OCI-LY1 (cell line): ENCODE data around the gene COQ4.

Source experiments
- H2AFZ ChIP-seq: fragments of 200-600 bp; sonication (generic), shearing (Covaris generic); 2 replicates; pipeline ENCODE4 v1.6.0; 2014; ENCODE audit warnings: antibody characterized with exemption, mild to moderate bottlenecking, low read length
- H3F3A ChIP-seq: fragments of 200-600 bp; sonication (generic), shearing (Covaris generic); 2 replicates; pipeline ENCODE4 v1.6.0; 2014; ENCODE audit warnings: mild to moderate bottlenecking, antibody characterized with exemption, low read length, moderate library complexity; ENCODE audit not compliant: insufficient read depth
- H3K27ac ChIP-seq: fragments of 200-600 bp; sonication (generic); 2 replicates; pipeline ENCODE4 v1.5.1; 2014; ENCODE audit warnings: low read length, mixed run types, mild to moderate bottlenecking, low read depth; ENCODE audit not compliant: poor library complexity, severe bottlenecking
- H3K27me3 ChIP-seq: fragments of 200-600 bp; sonication (generic); 2 replicates; pipeline ENCODE4 v1.6.0; 2014; ENCODE audit warnings: antibody characterized with exemption, mild to moderate bottlenecking, low read length, moderate library complexity; ENCODE audit not compliant: insufficient read depth
- H3K36me3 ChIP-seq: fragments of 200-600 bp; sonication (generic); 2 replicates; pipeline ENCODE4 v1.6.1; 2014; ENCODE audit warnings: mild to moderate bottlenecking, antibody characterized with exemption, low read length, moderate library complexity, mixed read lengths; ENCODE audit not compliant: insufficient read depth
- H3K4me1 ChIP-seq: fragments of 200-600 bp; sonication (generic); 2 replicates; pipeline ENCODE4 v1.5.1; 2014; ENCODE audit warnings: mild to moderate bottlenecking, low read length, moderate library complexity; ENCODE audit not compliant: insufficient read depth, severe bottlenecking
- H3K4me2 ChIP-seq: fragments of 200-600 bp; sonication (generic), shearing (Covaris generic); 2 replicates; pipeline ENCODE4 v1.6.1; 2014; ENCODE audit warnings: low read length
- H3K4me3 ChIP-seq: fragments of 200-600 bp; sonication (generic); 2 replicates; pipeline ENCODE4 v1.5.1; 2014; ENCODE audit warnings: low read length, low read depth, mild to moderate bottlenecking, mixed read lengths; ENCODE audit not compliant: poor library complexity, severe bottlenecking
- H3K79me2 ChIP-seq: fragments of 200-600 bp; shearing (Covaris generic); 2 replicates; pipeline ENCODE4 v1.6.1; 2016; ENCODE audit warnings: mixed run types, low read length, mixed read lengths; ENCODE audit not compliant: insufficient read depth
- H3K9ac ChIP-seq: fragments of 200-600 bp; sonication (generic), shearing (Covaris generic); 2 replicates; pipeline ENCODE4 v1.6.1; 2014; ENCODE audit warnings: mild to moderate bottlenecking, low read length, mixed read lengths
- H3K9me2 ChIP-seq: fragments of 200-600 bp; sonication (generic), shearing (Covaris generic); 2 replicates; pipeline ENCODE4 v1.6.1; 2014; ENCODE audit warnings: low read depth, mild to moderate bottlenecking, low read length, mixed read lengths
- H3K9me3 ChIP-seq: fragments of 200-600 bp; shearing (Covaris generic); 2 replicates; pipeline ENCODE4 v1.6.1; 2014; ENCODE audit warnings: low read length, mixed read lengths
- H4K20me1 ChIP-seq: fragments of 200-600 bp; sonication (generic), shearing (Covaris generic); 2 replicates; pipeline ENCODE4 v1.6.0; 2016; ENCODE audit warnings: mild to moderate bottlenecking, low read length; ENCODE audit not compliant: insufficient read depth
- EZH2 ChIP-seq: fragments of 200-600 bp; sonication (generic), shearing (Covaris generic); IDR thresholded peaks from 2 replicates; pipeline ENCODE4 v1.8.0; 2017; ENCODE audit warnings: borderline replicate concordance, mixed run types, mild to moderate bottlenecking, antibody characterized with exemption, low read length, moderate library complexity, mixed read lengths
- TF ChIP-seq, protein P1 (sequence below): fragments of 200-600 bp; sonication (generic), shearing (Covaris generic); IDR thresholded peaks from 2 replicates; pipeline ENCODE4 v1.5.1; 2017; ENCODE audit warnings: mild to moderate bottlenecking, antibody characterized with exemption, low read length, moderate library complexity, mixed read lengths

COQ4 gene

DNA sequence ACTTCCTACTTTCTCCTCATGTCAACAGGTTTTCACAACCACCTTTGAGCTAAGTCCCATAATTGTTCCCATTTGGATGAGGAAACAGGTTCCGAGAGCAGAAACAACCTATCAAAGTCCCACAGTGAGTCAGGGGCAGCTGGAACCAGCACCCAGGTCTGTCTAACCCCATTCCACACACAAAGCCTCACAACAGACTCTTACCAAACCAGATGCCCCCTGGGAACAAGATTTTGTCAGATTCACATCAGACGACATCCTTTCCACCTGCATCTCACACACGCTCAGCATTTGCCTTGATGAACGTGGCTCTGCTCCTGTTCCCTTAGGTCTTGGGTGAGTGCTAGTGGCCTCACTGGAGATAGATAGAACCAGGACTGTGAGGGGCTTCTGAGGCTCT lies 29.5 kb upstream of the COQ4 start:
- Histone ChIP-seq H4K20me1 (no peaks in the 10 kb centered on the region), H3K4me2 (no peak overlapping the region)
- TF ChIP-seq, protein P1, sequence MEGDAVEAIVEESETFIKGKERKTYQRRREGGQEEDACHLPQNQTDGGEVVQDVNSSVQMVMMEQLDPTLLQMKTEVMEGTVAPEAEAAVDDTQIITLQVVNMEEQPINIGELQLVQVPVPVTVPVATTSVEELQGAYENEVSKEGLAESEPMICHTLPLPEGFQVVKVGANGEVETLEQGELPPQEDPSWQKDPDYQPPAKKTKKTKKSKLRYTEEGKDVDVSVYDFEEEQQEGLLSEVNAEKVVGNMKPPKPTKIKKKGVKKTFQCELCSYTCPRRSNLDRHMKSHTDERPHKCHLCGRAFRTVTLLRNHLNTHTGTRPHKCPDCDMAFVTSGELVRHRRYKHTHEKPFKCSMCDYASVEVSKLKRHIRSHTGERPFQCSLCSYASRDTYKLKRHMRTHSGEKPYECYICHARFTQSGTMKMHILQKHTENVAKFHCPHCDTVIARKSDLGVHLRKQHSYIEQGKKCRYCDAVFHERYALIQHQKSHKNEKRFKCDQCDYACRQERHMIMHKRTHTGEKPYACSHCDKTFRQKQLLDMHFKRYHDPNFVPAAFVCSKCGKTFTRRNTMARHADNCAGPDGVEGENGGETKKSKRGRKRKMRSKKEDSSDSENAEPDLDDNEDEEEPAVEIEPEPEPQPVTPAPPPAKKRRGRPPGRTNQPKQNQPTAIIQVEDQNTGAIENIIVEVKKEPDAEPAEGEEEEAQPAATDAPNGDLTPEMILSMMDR: no peak
- TF ChIP-seq EZH2: no peak

DNA sequence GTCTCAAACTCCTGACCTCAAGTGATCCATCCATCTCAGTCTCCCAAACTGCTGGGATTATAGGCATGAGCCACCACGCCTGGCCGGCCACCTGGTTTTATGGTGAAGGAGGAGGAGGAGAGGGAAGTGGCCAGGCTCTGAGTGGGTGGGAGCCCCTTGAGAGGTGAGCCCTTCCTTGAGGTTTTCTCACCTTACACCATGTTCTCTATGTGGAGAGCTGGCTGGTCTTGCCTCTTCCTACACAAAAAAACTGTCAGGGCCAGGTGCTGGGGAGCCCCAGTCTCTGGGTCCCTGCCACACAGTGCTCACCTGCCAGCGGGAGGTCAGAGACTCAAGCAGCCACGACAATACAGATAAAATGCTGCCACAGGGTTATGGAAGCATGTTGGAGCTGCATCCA lies 28.5 kb upstream of the COQ4 start:
- Histone ChIP-seq H3K4me1 (peaks cover 10% of the 10 kb centered on the region), H2AFZ (no peak overlapping the region), H3K36me3 (no peaks in the 10 kb centered on the region), H3K9me3 (no peaks in the 10 kb centered on the region), H3K9me2 (no peaks in the 10 kb centered on the region), H3K27me3 (no peaks in the 10 kb centered on the region), H3F3A (no peaks in the 10 kb centered on the region), H3K79me2 (no peaks in the 10 kb centered on the region), H3K4me2 (no peak overlapping the region), H4K20me1 (no peaks in the 10 kb centered on the region), H3K9ac (no peak overlapping the region), H3K4me3 (no peak overlapping the region), H3K27ac (no peak overlapping the region)
- TF ChIP-seq, protein P1: no peak
- TF ChIP-seq EZH2: no peak

More for the DNA sequence above, 29.5 kb upstream of the COQ4 start:
- no peaks in the 10 kb centered on the region; the same call in 1 of the 2 replicates for H3K36me3 ChIP-seq
- H3F3A ChIP-seq: no peaks in the 10 kb centered on the region
- peaks cover 10% of the 10 kb centered on the region for H3K4me1 ChIP-seq
- no peaks in the 10 kb centered on the region for H3K9me3 ChIP-seq
- no peak overlapping the region for H2AFZ ChIP-seq
- no peak overlapping the region for H3K9ac ChIP-seq
- no peaks in the 10 kb centered on the region for H3K9me2 ChIP-seq
- no peak overlapping the region for H3K27ac ChIP-seq
- no peaks in the 10 kb centered on the region for H3K79me2 ChIP-seq
- H3K4me3 ChIP-seq: no peak overlapping the region
- H3K27me3 ChIP-seq: no peaks in the 10 kb centered on the region

DNA sequence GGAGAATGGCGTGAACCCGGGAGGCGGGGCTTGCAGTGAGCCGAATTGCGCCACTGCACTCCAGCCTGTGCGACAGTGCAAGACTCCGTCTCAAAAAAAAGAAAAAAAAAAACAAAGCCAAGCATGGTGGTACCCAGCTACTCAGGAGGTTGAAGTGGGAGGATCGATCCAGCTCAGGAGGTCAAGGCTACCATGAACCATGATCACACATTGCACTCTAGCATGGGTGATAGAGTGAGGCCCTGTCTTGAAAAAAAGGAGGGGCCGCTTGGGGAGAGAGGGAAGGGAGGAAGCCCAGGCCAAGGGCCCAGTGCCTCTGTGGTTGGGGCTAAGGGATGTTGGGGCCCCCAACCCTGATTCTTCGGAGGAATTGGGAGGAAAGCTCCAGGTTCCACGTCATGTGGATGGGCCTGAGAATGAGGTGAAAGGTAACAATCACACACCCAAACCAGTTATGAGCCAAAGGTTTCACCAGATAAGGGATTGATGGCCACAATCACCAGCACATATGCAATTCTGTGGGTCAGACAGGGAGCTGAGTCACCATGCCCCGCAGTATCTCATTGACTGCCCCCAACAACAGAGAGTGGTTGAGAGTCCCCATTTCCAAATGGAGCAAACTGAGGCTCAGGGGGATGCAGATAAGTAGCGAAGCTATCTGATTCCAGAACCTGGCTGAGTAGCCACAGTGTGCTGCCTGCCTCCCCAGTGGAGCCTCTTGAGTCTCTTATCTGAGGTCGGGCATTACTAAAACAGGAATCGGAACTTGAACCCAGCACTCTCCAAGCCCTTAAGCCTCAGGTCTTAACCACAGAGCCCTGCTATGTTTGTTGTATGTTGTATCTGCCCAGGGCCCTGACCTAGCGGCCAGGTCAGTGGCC lies 26.1 kb upstream of the COQ4 start:
- no peak overlapping the region for H3K4me3 ChIP-seq
- peaks cover 10% of the 10 kb centered on the region for H3K4me1 ChIP-seq
- no peaks in the 10 kb centered on the region for H4K20me1 ChIP-seq
- H3K4me2 ChIP-seq: no peak overlapping the region
- no peaks in the 10 kb centered on the region for H3K9me3 ChIP-seq
- no peak for TF ChIP-seq EZH2
- TF ChIP-seq, protein P1: no peak
- H3K36me3 ChIP-seq: no peaks in the 10 kb centered on the region
- no peak overlapping the region for H3K27ac ChIP-seq
- H3K9me2 ChIP-seq: no peaks in the 10 kb centered on the region
- no peaks in the 10 kb centered on the region for H3F3A ChIP-seq
- H3K79me2 ChIP-seq: no peaks in the 10 kb centered on the region
- no peak overlapping the region for H2AFZ ChIP-seq
- no peak overlapping the region for H3K9ac ChIP-seq
- no peaks in the 10 kb centered on the region for H3K27me3 ChIP-seq
